IPS-20b (cell line): ENCODE data around the gene PPP1R12B.

Experiments used
- H3K27ac ChIP-seq: one replicate; pipeline ENCODE4 v1.5.1; 2013; ENCODE audit warnings: low read length
- H3K27me3 ChIP-seq: 2 replicates; pipeline ENCODE4 v1.6.1; 2013; ENCODE audit warnings: mild to moderate bottlenecking, low read length, inconsistent platforms; ENCODE audit not compliant: insufficient read depth
- H3K36me3 ChIP-seq: 2 replicates; pipeline ENCODE4 v1.6.1; 2013; ENCODE audit warnings: low read depth, mild to moderate bottlenecking, inconsistent platforms, low read length, moderate library complexity; ENCODE audit not compliant: insufficient read depth
- H3K4me1 ChIP-seq: 2 replicates; pipeline ENCODE4 v1.6.1; 2013; ENCODE audit warnings: mild to moderate bottlenecking, control low read depth, inconsistent platforms, low read length, moderate library complexity; ENCODE audit not compliant: insufficient read depth
- H3K4me3 ChIP-seq: 2 replicates; pipeline ENCODE4 v1.5.1; 2013; ENCODE audit warnings: mild to moderate bottlenecking, low read length, inconsistent platforms
- H3K9ac ChIP-seq: 2 replicates; pipeline ENCODE4 v1.6.1; 2013; ENCODE audit warnings: low read depth, mild to moderate bottlenecking, inconsistent platforms, low read length, moderate library complexity
- H3K9me3 ChIP-seq: 2 replicates; pipeline ENCODE4 v1.6.1; 2013; ENCODE audit warnings: mild to moderate bottlenecking, low read depth, low read length, inconsistent platforms; ENCODE audit not compliant: insufficient read depth

PPP1R12B gene

GRCh38 chr1:202316186-202316585 is 32.3 kb upstream of the PPP1R12B start:
- Histone ChIP-seq H3K9me3 (no peaks in the 10 kb centered on the region), H3K4me1 (0 out of 2 replicates have a peak, but pooled peaks cover 2% of the 10 kb centered on the region), H3K4me3 (no peak overlapping the region), H3K27ac (no peak overlapping the region), H3K9ac (no peak overlapping the region), H3K27me3 (no peaks in the 10 kb centered on the region; the same call in 1 of the 2 replicates), H3K36me3 (no peaks in the 10 kb centered on the region)

GRCh38 chr1:202317941-202318925 is 30.3 kb upstream of the PPP1R12B start:
- 0 out of 2 replicates have a peak, but pooled peaks cover 2% of the 10 kb centered on the region for H3K4me1 ChIP-seq
- H3K9me3 ChIP-seq: no peaks in the 10 kb centered on the region
- H3K27ac ChIP-seq: no peak overlapping the region
- H3K9ac ChIP-seq: no peak overlapping the region
- no peaks in the 10 kb centered on the region; the same call in 1 of the 2 replicates for H3K27me3 ChIP-seq
- H3K36me3 ChIP-seq: no peaks in the 10 kb centered on the region
- H3K4me3 ChIP-seq: no peak overlapping the region

- Histone ChIP-seq H3K27me3 (no peaks in the 10 kb centered on the region), H3K27ac (no peak overlapping the region), H3K9ac (no peak overlapping the region), H3K4me1 (0 out of 2 replicates have a peak, but pooled peaks cover 2% of the 10 kb centered on the region), H3K36me3 (no peaks in the 10 kb centered on the region), H3K4me3 (no peak overlapping the region), H3K9me3 (no peaks in the 10 kb centered on the region)
Measured at GRCh38 chr1:202319381-202320080, 29.0 kb upstream of the PPP1R12B start.

DNA sequence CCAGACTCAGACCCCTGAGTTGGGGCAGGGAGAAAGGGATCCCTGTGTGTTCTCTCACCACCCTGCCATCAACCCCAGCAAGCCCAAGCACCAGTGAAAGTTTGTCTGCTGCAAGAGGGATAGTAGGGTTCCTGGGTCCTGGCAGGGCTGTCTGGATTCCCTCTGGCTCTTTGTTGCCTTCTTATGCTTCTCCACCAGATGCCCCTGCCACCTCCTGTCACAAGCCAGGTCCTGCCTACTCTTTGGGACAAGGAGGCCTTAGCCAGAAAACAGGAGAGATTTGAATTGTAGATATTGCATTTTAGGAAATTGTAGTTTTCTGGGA is 28.5 kb upstream of the PPP1R12B start:
- no peak overlapping the region for H3K27ac ChIP-seq
- 0 out of 2 replicates have a peak, but pooled peaks cover 2% of the 10 kb centered on the region for H3K4me1 ChIP-seq
- H3K9me3 ChIP-seq: no peaks in the 10 kb centered on the region
- no peak overlapping the region for H3K9ac ChIP-seq
- no peaks in the 10 kb centered on the region for H3K27me3 ChIP-seq
- H3K4me3 ChIP-seq: no peak overlapping the region
- H3K36me3 ChIP-seq: no peaks in the 10 kb centered on the region

DNA sequence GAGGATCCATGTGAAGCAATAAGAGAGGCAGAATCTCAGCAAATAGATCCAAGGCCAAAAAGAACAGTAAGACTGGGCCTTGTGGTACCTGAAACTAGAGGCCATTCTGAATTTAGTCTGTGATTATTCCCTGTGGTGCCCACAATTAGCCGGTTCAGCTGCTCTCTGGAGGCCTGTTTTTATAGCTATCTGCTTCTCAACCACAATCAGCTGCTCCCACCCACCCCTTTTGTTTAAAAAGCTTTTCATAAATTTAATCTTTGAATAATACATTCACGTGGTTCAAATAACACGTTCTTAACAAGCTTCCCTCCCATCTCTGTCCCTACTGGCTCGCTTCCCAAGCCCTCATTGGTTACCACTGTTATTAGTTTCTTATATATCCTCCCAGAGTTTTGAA is 24.8 kb upstream of the PPP1R12B start:
- H3K9me3 ChIP-seq: no peaks in the 10 kb centered on the region
- H3K9ac ChIP-seq: no peak overlapping the region
- H3K4me3 ChIP-seq: no peak overlapping the region
- H3K27ac ChIP-seq: no peak overlapping the region
- H3K27me3 ChIP-seq: no peaks in the 10 kb centered on the region
- H3K36me3 ChIP-seq: no peaks in the 10 kb centered on the region; the same call in 1 of the 2 replicates
- H3K4me1 ChIP-seq: no peaks in the 10 kb centered on the region

GRCh38 chr1:202324646-202325045 is 23.9 kb upstream of the PPP1R12B start:
- H3K9me3 ChIP-seq: no peaks in the 10 kb centered on the region
- H3K27ac ChIP-seq: no peak overlapping the region
- H3K36me3 ChIP-seq: no peaks in the 10 kb centered on the region; the same call in 1 of the 2 replicates
- no peaks in the 10 kb centered on the region for H3K27me3 ChIP-seq
- H3K4me3 ChIP-seq: no peak overlapping the region
- no peak overlapping the region for H3K9ac ChIP-seq
- no peaks in the 10 kb centered on the region for H3K4me1 ChIP-seq

DNA sequence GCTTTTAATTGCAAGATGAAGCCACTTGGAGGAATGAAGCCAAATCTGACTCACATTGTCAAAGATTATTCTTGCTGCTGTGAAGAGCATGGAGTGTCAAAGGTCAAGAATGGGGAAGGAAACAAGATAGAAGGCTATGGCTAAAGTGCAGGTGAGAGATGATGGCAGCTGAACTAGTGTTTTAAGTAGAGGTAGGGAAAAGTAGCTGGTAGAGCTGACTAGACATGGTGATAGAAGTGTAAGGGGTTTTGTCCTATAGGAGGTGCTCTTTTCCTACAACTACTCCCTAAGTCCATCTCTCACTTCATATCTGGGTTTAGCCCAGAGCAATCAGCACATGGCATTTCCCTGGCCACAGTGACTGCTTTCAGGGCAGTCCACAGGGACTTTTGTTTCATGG is 18.6 kb upstream of the PPP1R12B start:
- Histone ChIP-seq H3K9me3 (no peaks in the 10 kb centered on the region), H3K27me3 (no peaks in the 10 kb centered on the region), H3K36me3 (peaks cover 47% of the 10 kb centered on the region), H3K4me1 (no peaks in the 10 kb centered on the region), H3K27ac (no peak overlapping the region), H3K4me3 (no peak overlapping the region), H3K9ac (no peak overlapping the region)

- H3K4me3 ChIP-seq: no peak overlapping the region
- H3K27ac ChIP-seq: no peak overlapping the region
- no peaks in the 10 kb centered on the region for H3K4me1 ChIP-seq
- peaks cover 57% of the 10 kb centered on the region for H3K36me3 ChIP-seq
- H3K27me3 ChIP-seq: no peaks in the 10 kb centered on the region
- no peak overlapping the region for H3K9ac ChIP-seq
- H3K9me3 ChIP-seq: no peaks in the 10 kb centered on the region
Measured at GRCh38 chr1:202333861-202334260, 14.6 kb upstream of the PPP1R12B start.

DNA sequence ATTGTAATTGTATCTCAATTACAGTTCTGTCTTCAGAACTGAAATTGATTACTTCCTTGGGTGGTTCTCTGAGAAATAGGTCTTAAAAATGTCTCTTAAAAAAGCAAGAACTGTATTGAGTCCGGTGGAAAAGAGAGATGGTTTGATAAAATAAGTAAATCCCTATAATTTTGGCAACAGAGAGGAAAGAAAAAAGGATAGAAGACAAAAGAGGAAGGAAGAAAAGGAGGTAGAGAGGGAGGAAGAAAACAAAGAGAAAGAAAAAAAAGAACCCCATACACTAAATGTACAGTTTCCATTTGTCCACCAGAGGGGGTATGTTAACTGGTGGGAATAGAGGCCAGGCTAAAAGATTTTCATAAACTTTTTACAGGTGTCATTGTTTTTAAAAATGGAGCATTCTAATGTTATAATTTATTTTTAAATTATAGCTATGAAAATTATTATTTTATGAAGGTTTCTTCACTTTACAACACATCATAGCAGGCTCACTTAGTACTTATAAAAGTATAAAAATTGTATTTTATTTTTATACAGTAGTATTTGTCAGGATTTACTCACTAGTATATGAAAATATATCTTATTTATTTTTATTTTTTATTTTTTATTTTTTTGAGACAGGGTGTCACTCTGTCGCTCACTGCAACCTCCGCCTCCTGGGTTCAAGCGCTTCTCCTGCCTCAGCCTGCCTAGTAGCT is 4.7 kb upstream of the PPP1R12B start:
- Histone ChIP-seq H3K9ac (no peak overlapping the region; the same call in 1 of the 2 replicates), H3K27ac (no peak overlapping the region), H3K4me3 (no peak overlapping the region), H3K4me1 (peaks cover 5% of the 10 kb centered on the region; the same call in 1 of the 2 replicates), H3K36me3 (no peaks in the 10 kb centered on the region), H3K27me3 (no peaks in the 10 kb centered on the region), H3K9me3 (no peaks in the 10 kb centered on the region)

GRCh38 chr1:202348005-202348508 is 442 bp upstream of the PPP1R12B start:
- peaks cover 8% of the 10 kb centered on the region; the same call in 1 of the 2 replicates for H3K4me1 ChIP-seq

DNA sequence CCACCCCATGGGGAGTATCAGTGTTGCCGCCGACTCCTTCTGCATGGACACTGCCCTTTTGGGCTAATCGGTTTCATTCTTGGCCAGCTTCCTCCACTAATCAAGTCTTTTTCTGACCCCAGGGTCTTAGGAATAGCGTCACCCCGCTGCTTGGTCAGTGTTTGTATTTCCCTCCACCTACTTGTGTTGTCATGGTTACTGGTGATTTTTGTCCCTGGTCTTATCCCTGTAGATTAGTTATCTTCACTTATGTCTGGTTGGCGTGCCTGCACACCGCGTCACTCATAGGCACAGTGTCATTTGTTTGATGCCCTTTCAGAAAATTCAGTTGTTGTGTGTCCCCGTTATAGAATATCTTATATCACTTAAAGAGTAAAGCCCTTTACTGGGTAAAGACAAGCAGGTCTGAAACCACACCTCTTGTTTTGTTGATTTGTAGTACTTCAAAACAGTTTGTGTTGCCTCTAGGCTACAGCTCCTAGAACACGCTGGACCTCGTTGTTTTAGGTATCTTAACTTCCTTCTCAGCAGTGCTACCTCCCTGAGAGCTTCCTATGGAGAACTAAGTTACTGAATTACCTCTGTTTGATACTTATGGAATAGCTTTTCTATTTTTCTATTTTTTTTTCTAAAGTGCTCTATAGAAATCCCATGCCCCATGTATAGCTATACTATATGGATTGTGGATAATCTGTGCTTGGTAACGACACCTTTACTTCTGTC is 868 bp downstream of the PPP1R12B start:
- peaks cover 8% of the 10 kb centered on the region; the same call in 1 of the 2 replicates for H3K4me1 ChIP-seq
- H3K27me3 ChIP-seq: no peaks in the 10 kb centered on the region
- H3K9me3 ChIP-seq: no peaks in the 10 kb centered on the region
- peak overlapping the region; percentile 92 for H3K4me3 ChIP-seq
- H3K27ac ChIP-seq: no peak overlapping the region
- H3K36me3 ChIP-seq: no peaks in the 10 kb centered on the region
- peak overlapping the region; percentile 77 for H3K9ac ChIP-seq

More at GRCh38 chr1:202348005-202348508, 442 bp upstream of the PPP1R12B start:
- Histone ChIP-seq H3K36me3 (no peaks in the 10 kb centered on the region), H3K9ac (no peak overlapping the region), H3K27ac (no peak overlapping the region), H3K27me3 (no peaks in the 10 kb centered on the region), H3K9me3 (no peaks in the 10 kb centered on the region), H3K4me3 (peak overlapping the region; percentile 51)
